ENCODE data around the gene VPS11. TPM values are rescaled to one million over a fixed set of nuclear protein-coding genes. Genes with fewer than 3 reads are reported as not detected.
"Not testable (repeated sequence)": the region's sequence is repeated elsewhere in the genome, so short reads cannot be mapped to it uniquely, and the experiment has no call there.

The VPS11 gene
- total and polyA plus RNA-seq, 8 donors, result 14.2 to 47.4 (median 17.2) TPM

DNA sequence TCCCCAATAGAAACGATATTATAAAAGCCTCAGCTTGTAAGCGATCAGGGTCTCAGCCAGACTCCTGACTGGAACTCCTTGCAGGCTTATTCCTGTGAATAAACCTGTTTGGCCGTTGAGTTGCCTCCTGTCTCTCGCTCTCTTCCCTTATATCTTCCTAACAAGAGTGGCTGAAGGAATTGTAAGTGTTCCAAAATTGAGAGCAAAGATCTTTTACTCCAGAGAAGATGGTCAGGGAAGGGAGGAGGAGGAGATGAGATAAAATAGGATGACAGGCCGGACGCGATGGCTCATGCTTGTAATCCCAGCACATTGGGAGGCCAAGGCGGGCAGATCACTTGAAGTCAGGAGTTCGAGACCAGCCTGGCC is 35.7 kb upstream of the VPS11 start:
- no peaks in the 10 kb centered on the region for H3K27me3 ChIP-seq
- ATAC-seq (no peak), FAIRE-seq (no peak), DNase-seq (peak in 1 of 6 donors; percentile 6)
- H3K4me1 ChIP-seq, result peaks cover 4 to 26% (median 11%) of the 10 kb centered on the region in 3 donors
- H3K4me3 ChIP-seq, result no peak overlapping the region
- H3K9me3 ChIP-seq, result no peaks in the 10 kb centered on the region
- intact Hi-C loops (cut with DNase I), result no loop called here
- TF ChIP-seq, protein P1, sequence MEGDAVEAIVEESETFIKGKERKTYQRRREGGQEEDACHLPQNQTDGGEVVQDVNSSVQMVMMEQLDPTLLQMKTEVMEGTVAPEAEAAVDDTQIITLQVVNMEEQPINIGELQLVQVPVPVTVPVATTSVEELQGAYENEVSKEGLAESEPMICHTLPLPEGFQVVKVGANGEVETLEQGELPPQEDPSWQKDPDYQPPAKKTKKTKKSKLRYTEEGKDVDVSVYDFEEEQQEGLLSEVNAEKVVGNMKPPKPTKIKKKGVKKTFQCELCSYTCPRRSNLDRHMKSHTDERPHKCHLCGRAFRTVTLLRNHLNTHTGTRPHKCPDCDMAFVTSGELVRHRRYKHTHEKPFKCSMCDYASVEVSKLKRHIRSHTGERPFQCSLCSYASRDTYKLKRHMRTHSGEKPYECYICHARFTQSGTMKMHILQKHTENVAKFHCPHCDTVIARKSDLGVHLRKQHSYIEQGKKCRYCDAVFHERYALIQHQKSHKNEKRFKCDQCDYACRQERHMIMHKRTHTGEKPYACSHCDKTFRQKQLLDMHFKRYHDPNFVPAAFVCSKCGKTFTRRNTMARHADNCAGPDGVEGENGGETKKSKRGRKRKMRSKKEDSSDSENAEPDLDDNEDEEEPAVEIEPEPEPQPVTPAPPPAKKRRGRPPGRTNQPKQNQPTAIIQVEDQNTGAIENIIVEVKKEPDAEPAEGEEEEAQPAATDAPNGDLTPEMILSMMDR (IDR thresholded peaks at IDR 0.05), result no peak
- WGBS, 2 donors, result 56 to 72% methylated on average over 8 to 9 of the region's 9 CpGs
- H3K27ac ChIP-seq, result no peak overlapping the region
- peaks cover 0 to 4% (median 0%) of the 10 kb centered on the region in 3 donors for H3K36me3 ChIP-seq

DNA sequence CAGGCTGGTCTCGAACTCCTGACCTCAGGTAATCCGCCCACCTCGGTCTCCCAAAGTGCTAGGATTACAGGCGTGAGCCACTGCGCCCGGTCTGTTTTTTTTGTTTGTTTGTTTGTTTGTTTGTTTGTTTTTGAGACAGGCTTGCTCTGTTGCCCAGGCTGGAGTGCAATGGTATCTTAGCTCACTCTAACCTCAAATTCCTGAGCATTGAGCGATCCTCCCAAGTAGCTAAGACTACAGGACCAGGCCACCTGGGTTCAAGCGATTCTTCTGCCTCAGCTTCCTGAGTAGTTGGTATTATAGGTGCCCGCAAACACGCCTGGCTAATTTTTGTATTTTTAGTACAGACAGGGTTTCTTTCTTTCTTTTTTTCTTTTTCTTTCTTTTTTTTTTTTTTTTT is 34.2 kb upstream of the VPS11 start:
- H3K4me1 ChIP-seq, result peaks cover 4 to 14% (median 8%) of the 10 kb centered on the region in 3 donors
- H3K27ac ChIP-seq; H3K4me3 ChIP-seq; DNase-seq; H3K27me3 ChIP-seq; FAIRE-seq; ATAC-seq; intact Hi-C loops (cut with DNase I); H3K9me3 ChIP-seq; H3K36me3 ChIP-seq: not testable (repeated sequence)
- WGBS, 2 donors, result 81 to 89% methylated on average over 10 of the region's 10 CpGs

DNA sequence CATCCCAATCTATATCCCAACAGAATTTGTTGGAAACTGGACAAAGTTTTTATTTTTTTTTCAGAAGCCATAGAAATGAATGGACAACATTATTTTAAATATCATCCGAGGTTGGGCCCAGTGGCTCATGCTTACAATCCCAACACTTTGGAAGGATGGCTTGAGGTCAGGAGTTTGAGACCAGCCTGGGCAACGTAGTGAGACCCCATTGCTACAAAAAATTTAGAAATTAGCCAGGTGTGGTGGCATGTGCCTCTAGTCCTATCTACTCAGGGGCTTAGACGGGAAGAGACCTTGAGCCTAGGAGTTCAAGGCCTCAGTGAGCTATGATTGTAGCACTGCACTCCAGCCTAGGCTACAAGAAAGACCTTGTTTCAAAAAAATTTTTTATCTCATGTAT is 32.8 kb upstream of the VPS11 start:
- no peak for FAIRE-seq

DNA sequence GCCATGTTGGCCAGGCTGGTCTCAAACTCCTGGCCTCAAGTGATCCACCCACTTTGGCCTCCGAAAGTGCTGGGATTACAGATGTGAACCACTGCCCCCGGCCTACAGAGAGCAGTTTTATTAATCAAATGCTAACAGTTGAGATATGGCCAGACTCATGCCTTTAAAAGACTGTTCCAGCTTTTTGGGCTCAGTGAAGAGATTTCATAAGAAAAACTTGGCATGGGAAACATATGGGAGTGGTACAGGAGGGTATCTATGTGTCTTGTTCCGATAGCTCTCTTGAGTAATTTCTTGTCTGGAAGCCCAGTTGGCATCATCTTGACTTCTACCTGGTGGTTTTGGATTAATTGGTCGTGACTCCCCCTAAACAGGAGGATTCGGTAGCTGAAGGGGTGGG is 28.7 kb upstream of the VPS11 start:
- Histone ChIP-seq H3K4me1 (no peaks in the 10 kb centered on the region), H3K4me3 (no peak overlapping the region), H3K27me3 (no peaks in the 10 kb centered on the region), H3K27ac (no peak overlapping the region), H3K9me3 (no peaks in the 10 kb centered on the region), H3K36me3 (no peaks in the 10 kb centered on the region)
- 80 to 88% methylated on average over 5 of the region's 5 CpGs for WGBS, 2 donors
- intact Hi-C loops (cut with DNase I), result no loop called here
- ATAC-seq (no peak), DNase-seq (no peak), FAIRE-seq (no peak)
- TF ChIP-seq, protein P1 (IDR thresholded peaks at IDR 0.05), result no peak

More for the DNA sequence above, 32.8 kb upstream of the VPS11 start:
- intact Hi-C loops (cut with DNase I), result no loop called here
- Histone ChIP-seq H3K27ac (no peak overlapping the region), H3K36me3 (no peaks in the 10 kb centered on the region), H3K27me3 (no peaks in the 10 kb centered on the region), H3K9me3 (no peaks in the 10 kb centered on the region), H3K4me1 (peaks cover 0 to under 1% (median 0%) of the 10 kb centered on the region in 3 donors), H3K4me3 (no peak overlapping the region)
- TF ChIP-seq, protein P1 (IDR thresholded peaks at IDR 0.05), result no peak
- no peak for ATAC-seq
- DNase-seq, result no peak
- WGBS, 2 donors, result 64 to 78% methylated on average over 3 of the region's 3 CpGs

- H3K36me3 ChIP-seq; H3K4me1 ChIP-seq; FAIRE-seq; H3K27ac ChIP-seq; DNase-seq; H3K9me3 ChIP-seq; H3K4me3 ChIP-seq; H3K27me3 ChIP-seq; ATAC-seq; intact Hi-C loops (cut with DNase I): not testable (repeated sequence)
- WGBS, 2 donors, result 56 to 59% methylated on average over 7 to 11 of the region's 11 CpGs
Observed at GRCh38 chr11:119039471-119039870, 28.1 kb upstream of the VPS11 start.

- no peaks in the 10 kb centered on the region for H3K27me3 ChIP-seq
- TF ChIP-seq, protein P1 (IDR thresholded peaks at IDR 0.05), result no peak
- peaks cover 2 to 21% (median 5%) of the 10 kb centered on the region in 3 donors for H3K36me3 ChIP-seq
- H3K4me3 ChIP-seq, result no peak overlapping the region
- no peaks in the 10 kb centered on the region for H3K9me3 ChIP-seq
- no peak overlapping the region for H3K27ac ChIP-seq
- ATAC-seq, result no peak
- intact Hi-C loops (cut with DNase I), result no loop called here
- no peak for FAIRE-seq
- H3K4me1 ChIP-seq, result no peaks in the 10 kb centered on the region
- peak in 1 of 6 donors; percentile 0 for DNase-seq
- 88 to 93% methylated on average over 4 of the region's 4 CpGs for WGBS, 2 donors
Observed at GRCh38 chr11:119041821-119042514, 25.6 kb upstream of the VPS11 start.

Measured in pancreas (tissue), 10 donors.